D721Med (cell line): Measurements from ENCODE around the gene EPS8.
A peak's percentile ranks its signal among the peaks of the same experiment; 100 is the strongest.

ENCODE experiments used
- DNase-seq: peaks from one replicate; pipeline ENCODE4 v3.0.0; 2011; ENCODE audit warnings: low spot score; ENCODE audit not compliant: insufficient read length
- FAIRE-seq: peaks from 2 replicates; lab custom pipeline; 2011; peaks lifted over from hg19 to GRCh38; lab: Jason Lieb, UNC
- CTCF ChIP-seq: IDR thresholded peaks from 2 replicates; pipeline ENCODE4 v1.5.1; 2012; ENCODE audit warnings: mild to moderate bottlenecking, control low read depth; ENCODE audit not compliant: insufficient read depth; ENCODE audit errors: missing control alignments

EPS8 gene

GRCh38 chr12:15710860-15711510 is 78.2 kb downstream of the EPS8 start:
- DNase-seq (no peak), FAIRE-seq (no peak)
- TF ChIP-seq CTCF, result no peak

GRCh38 chr12:15709551-15709950 is 79.6 kb downstream of the EPS8 start:
- DNase-seq (no peak), FAIRE-seq (no peak)
- TF ChIP-seq CTCF, result no peak

- no peak for DNase-seq
- no peak for TF ChIP-seq CTCF
- no peak for FAIRE-seq
Measured at GRCh38 chr12:15708396-15709076, 80.7 kb downstream of the EPS8 start.

GRCh38 chr12:15707516-15708199 is 81.5 kb downstream of the EPS8 start:
- no peak for TF ChIP-seq CTCF
- FAIRE-seq, result peak; percentile 48
- DNase-seq, result no peak

- TF ChIP-seq CTCF, result no peak
- no peak for FAIRE-seq
- no peak for DNase-seq
Measured at GRCh38 chr12:15706010-15706676, 83.0 kb downstream of the EPS8 start.

- FAIRE-seq (no peak), DNase-seq (no peak)
- TF ChIP-seq CTCF, result no peak
Measured at GRCh38 chr12:15705606-15706005, 83.6 kb downstream of the EPS8 start.

GRCh38 chr12:15702276-15702675 is 86.9 kb downstream of the EPS8 start:
- no peak for TF ChIP-seq CTCF
- FAIRE-seq, result no peak
- no peak for DNase-seq
